Smooth muscle cell (in vitro differentiated cells): ENCODE data around the gene ABCC1. TPM values are rescaled to one million over a fixed set of nuclear protein-coding genes. Genes with fewer than 3 reads are reported as not detected.

ENCODE experiments used
- DNase-seq: peaks from one replicate; lab custom pipeline; 2025; ENCODE audit not compliant: unreplicated experiment; lab: John Stamatoyannopoulos, UW
- H2AFZ ChIP-seq: fragments of 200-600 bp; sonication (generic); 2 replicates; pipeline ENCODE4 v1.6.0; 2016; ENCODE audit warnings: antibody characterized with exemption, low read depth, mild to moderate bottlenecking
- H3F3A ChIP-seq: fragments of 200-600 bp; sonication (generic); 2 replicates; pipeline ENCODE4 v1.6.0; 2017; ENCODE audit warnings: antibody characterized with exemption, low read depth
- H3K27ac ChIP-seq: fragments of 200-600 bp; sonication (generic); 2 replicates; pipeline ENCODE4 v1.5.1; 2016; ENCODE audit warnings: low read depth, mild to moderate bottlenecking
- H3K27me3 ChIP-seq: fragments of 200-600 bp; sonication (generic); 2 replicates; pipeline ENCODE4 v1.6.1; 2016; ENCODE audit warnings: low read depth, mild to moderate bottlenecking
- H3K36me3 ChIP-seq: fragments of 200-600 bp; sonication (generic); 2 replicates; pipeline ENCODE4 v1.5.1; 2016; ENCODE audit warnings: low read depth
- H3K4me1 ChIP-seq: fragments of 200-600 bp; sonication (generic); 2 replicates; pipeline ENCODE4 v1.5.1; 2016; ENCODE audit warnings: low read depth
- H3K4me2 ChIP-seq: fragments of 200-600 bp; sonication (generic); 2 replicates; pipeline ENCODE4 v1.6.0; 2016; ENCODE audit warnings: mild to moderate bottlenecking
- H3K4me3 ChIP-seq: fragments of 200-600 bp; sonication (generic); 2 replicates; pipeline ENCODE4 v1.5.1; 2016; ENCODE audit warnings: mild to moderate bottlenecking
- H3K79me2 ChIP-seq: fragments of 200-600 bp; sonication (generic); 2 replicates; pipeline ENCODE4 v1.6.0; 2016; ENCODE audit warnings: low read depth, mild to moderate bottlenecking
- H3K9ac ChIP-seq: fragments of 200-600 bp; sonication (generic); 2 replicates; pipeline ENCODE4 v1.6.0; 2016; ENCODE audit warnings: low read depth
- H3K9me3 ChIP-seq: fragments of 200-600 bp; sonication (generic); replicated peaks from 2 replicates; pipeline ENCODE4 v1.5.1; 2016; ENCODE audit warnings: low read depth
- H4K20me1 ChIP-seq: fragments of 200-600 bp; sonication (generic); 2 replicates; pipeline ENCODE4 v1.6.0; 2016; ENCODE audit warnings: low read depth
- WGBS: methylation state at CpG from one replicate; pipeline ENCODE4 v1.1.7; 2016; ENCODE audit warnings: low lambda C conversion rate; 5-methylcytosine and 5-hydroxymethylcytosine counted together
- polyA plus RNA-seq: library from polyadenylated mRNA; unstranded; fragments of >200 nt; fragmentation: Nextera tagmentation; extraction: Ambion mirVana; gene quantifications from 2 replicates; pipeline ENCODE4 v1.2.1, GENCODE V29; 2016
- total RNA-seq: library from RNA; depleted of rRNA; stranded (reverse); fragments of >200 nt; gene quantifications from 2 replicates; pipeline ENCODE4 v1.2.3, GENCODE V29; 2014
- TF ChIP-seq, protein P1 (sequence below): fragments of 200-600 bp; sonication (generic); IDR thresholded peaks from 2 replicates; pipeline ENCODE4 v1.5.1; 2017; ENCODE audit warnings: borderline replicate concordance, mild to moderate bottlenecking, antibody characterized with exemption; ENCODE audit not compliant: insufficient read depth, poor library complexity, severe bottlenecking

ABCC1 gene
- total and polyA plus RNA-seq, 2 experiments from 2014 or later: 10.2 to 22.7 TPM

GRCh38 chr16:16162591-16162990 lies 213.2 kb downstream of the ABCC1 start:
- DNase-seq: no peak
- TF ChIP-seq, protein P1, sequence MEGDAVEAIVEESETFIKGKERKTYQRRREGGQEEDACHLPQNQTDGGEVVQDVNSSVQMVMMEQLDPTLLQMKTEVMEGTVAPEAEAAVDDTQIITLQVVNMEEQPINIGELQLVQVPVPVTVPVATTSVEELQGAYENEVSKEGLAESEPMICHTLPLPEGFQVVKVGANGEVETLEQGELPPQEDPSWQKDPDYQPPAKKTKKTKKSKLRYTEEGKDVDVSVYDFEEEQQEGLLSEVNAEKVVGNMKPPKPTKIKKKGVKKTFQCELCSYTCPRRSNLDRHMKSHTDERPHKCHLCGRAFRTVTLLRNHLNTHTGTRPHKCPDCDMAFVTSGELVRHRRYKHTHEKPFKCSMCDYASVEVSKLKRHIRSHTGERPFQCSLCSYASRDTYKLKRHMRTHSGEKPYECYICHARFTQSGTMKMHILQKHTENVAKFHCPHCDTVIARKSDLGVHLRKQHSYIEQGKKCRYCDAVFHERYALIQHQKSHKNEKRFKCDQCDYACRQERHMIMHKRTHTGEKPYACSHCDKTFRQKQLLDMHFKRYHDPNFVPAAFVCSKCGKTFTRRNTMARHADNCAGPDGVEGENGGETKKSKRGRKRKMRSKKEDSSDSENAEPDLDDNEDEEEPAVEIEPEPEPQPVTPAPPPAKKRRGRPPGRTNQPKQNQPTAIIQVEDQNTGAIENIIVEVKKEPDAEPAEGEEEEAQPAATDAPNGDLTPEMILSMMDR: no peak
- Histone ChIP-seq H3K9ac (no peak overlapping the region), H3K4me2 (no peak overlapping the region), H3K79me2 (no peaks in the 10 kb centered on the region), H4K20me1 (no peaks in the 10 kb centered on the region), H3K4me3 (no peak overlapping the region), H3K27me3 (no peaks in the 10 kb centered on the region), H3F3A (no peaks in the 10 kb centered on the region), H2AFZ (no peak overlapping the region), H3K4me1 (no peaks in the 10 kb centered on the region), H3K36me3 (no peaks in the 10 kb centered on the region), H3K27ac (no peak overlapping the region), H3K9me3 (no peaks in the 10 kb centered on the region)
- WGBS: 81% methylated on average over 3 of the region's 3 CpGs

DNA sequence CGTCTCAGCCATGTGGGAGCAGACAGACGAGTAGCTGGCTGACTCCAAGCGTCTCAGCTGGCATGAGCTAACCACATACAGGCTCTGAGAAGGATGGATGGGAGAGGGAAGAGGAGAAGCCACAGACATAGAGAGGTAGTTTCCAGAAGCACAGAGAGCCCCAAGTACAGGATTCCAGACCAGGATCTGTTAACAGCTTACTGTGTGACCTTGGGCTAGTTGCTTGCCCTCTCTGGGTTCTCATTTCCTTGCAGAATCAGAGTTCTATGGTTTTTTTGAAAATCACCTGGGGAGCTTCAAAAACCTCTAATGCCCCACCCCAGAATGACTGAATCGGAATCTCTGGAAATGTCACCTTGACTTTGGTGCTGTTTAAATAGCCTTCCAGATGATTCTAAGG lies 213.7 kb downstream of the ABCC1 start:
- Histone ChIP-seq H3K4me1 (no peaks in the 10 kb centered on the region), H3K36me3 (no peaks in the 10 kb centered on the region), H4K20me1 (no peaks in the 10 kb centered on the region), H2AFZ (no peak overlapping the region), H3K27ac (no peak overlapping the region), H3K4me3 (no peak overlapping the region), H3K4me2 (no peak overlapping the region), H3K79me2 (no peaks in the 10 kb centered on the region), H3K9me3 (no peaks in the 10 kb centered on the region), H3F3A (no peaks in the 10 kb centered on the region), H3K9ac (no peak overlapping the region), H3K27me3 (no peaks in the 10 kb centered on the region)
- DNase-seq: no peak
- 81% methylated on average over 4 of the region's 4 CpGs for WGBS
- TF ChIP-seq, protein P1: no peak

DNA sequence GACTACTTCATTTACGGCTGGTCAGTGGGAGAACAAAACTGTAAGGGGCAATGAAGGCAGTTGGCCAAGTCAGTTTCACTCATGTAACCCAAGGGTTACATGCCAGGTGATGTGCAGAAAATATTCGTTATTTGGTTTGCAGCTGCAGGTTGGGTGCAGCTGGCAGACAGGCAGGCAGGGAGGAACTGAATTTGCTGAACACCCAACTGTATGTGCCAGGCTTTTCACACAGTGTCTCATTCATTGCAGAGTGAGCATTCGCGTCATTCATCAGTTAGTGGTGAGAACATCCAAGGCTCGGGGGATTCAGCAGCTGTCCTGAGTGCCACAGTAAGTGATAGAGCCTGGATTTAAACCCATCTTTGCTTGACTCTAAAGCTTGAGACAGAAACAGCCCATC lies 214.2 kb downstream of the ABCC1 start:
- Histone ChIP-seq H3K4me2 (no peak overlapping the region), H3K27me3 (no peaks in the 10 kb centered on the region), H3K4me1 (no peaks in the 10 kb centered on the region), H3K79me2 (no peaks in the 10 kb centered on the region), H4K20me1 (no peaks in the 10 kb centered on the region), H3K27ac (no peak overlapping the region), H3K4me3 (no peak overlapping the region), H3K9me3 (no peaks in the 10 kb centered on the region), H3F3A (no peaks in the 10 kb centered on the region), H2AFZ (no peak overlapping the region), H3K9ac (no peak overlapping the region), H3K36me3 (no peaks in the 10 kb centered on the region)
- WGBS: 92% methylated on average over 5 of the region's 5 CpGs
- TF ChIP-seq, protein P1: no peak
- no peak for DNase-seq

DNA sequence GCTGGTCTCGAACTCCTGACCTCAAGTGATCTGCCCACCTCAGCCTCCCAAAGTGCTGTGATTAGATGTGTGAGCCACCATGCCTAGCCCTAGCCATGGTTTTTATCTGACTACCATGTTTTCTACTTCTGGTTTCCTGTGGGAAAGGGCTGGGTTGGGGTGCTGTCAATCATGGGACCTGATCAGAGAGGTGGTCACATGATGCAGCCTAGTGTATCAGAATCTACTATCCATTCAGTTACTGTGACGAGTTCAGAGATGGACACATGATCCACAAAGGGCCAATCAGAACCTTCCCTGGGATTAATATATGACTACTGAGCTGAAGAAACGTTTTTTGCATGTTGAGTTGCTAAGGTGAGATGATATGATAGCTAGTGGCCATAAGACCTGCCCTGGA lies 214.8 kb downstream of the ABCC1 start:
- no peaks in the 10 kb centered on the region for H3F3A ChIP-seq
- TF ChIP-seq, protein P1: no peak
- H3K4me1 ChIP-seq: no peaks in the 10 kb centered on the region
- H3K4me2 ChIP-seq: no peak overlapping the region
- H3K4me3 ChIP-seq: no peak overlapping the region
- WGBS: 81% methylated on average over 3 of the region's 3 CpGs
- no peaks in the 10 kb centered on the region for H3K79me2 ChIP-seq
- H3K27ac ChIP-seq: no peak overlapping the region
- DNase-seq: no peak
- no peaks in the 10 kb centered on the region for H3K36me3 ChIP-seq
- H3K9me3 ChIP-seq: no peaks in the 10 kb centered on the region
- no peak overlapping the region for H2AFZ ChIP-seq
- no peaks in the 10 kb centered on the region for H3K27me3 ChIP-seq
- H4K20me1 ChIP-seq: no peaks in the 10 kb centered on the region
- no peak overlapping the region for H3K9ac ChIP-seq
